ENCODE results near the gene DAAM1. TPM values are rescaled to one million over a fixed set of nuclear protein-coding genes. Genes with fewer than 3 reads are reported as not detected.

Gene DAAM1
- total RNA-seq, 1 experiment from 2014 or later: 11.5 TPM

- Histone ChIP-seq H3K4me1 (ENCODE audit: insufficient read depth, low read length, poor library complexity, severe bottlenecking) (peaks cover under 1% of the 10 kb centered on the region), H3K27me3 (replicated peaks; ENCODE audit: insufficient read depth, low read depth, low read length, poor library complexity) (no peaks in the 10 kb centered on the region), H3K36me3 (ENCODE audit: insufficient read depth, low read length, poor library complexity, severe bottlenecking) (no peaks in the 10 kb centered on the region), H3K27ac (ENCODE audit: low read depth, low read length, poor library complexity, severe bottlenecking) (no peak overlapping the region), H3K4me3 (ENCODE audit: low read depth, low read length, poor library complexity, severe bottlenecking) (no peak overlapping the region), H3K9me3 (ENCODE audit: low read depth, low read length, poor library complexity, severe bottlenecking) (no peaks in the 10 kb centered on the region)
- no peak for DNase-seq (ENCODE audit: low spot score)
- no peak for TF ChIP-seq EZH2 (IDR thresholded peaks at IDR 0.05; ENCODE audit: borderline replicate concordance, low read depth, low read length, poor library complexity, severe bottlenecking)
- TF ChIP-seq CTCF (conservative IDR thresholded peaks at IDR 0.05; ENCODE audit: low read depth, low read length): no peak
- CTCF ChIA-PET: no interaction called here
- intact Hi-C loops (cut with micrococcal nuclease; ENCODE audit: unreplicated experiment): no loop called here
- POLR2A ChIA-PET (ENCODE audit: low non-redundant PET): no interaction called here
- BruUV-seq (replicated peaks): no TSS peak
Observed at GRCh38 chr14:59283361-59283760, 94.9 kb downstream of the DAAM1 start.

- no peaks in the 10 kb centered on the region for H3K27me3 ChIP-seq (replicated peaks; ENCODE audit: insufficient read depth, low read depth, low read length, poor library complexity)
- no peaks in the 10 kb centered on the region for H3K36me3 ChIP-seq (ENCODE audit: insufficient read depth, low read length, poor library complexity, severe bottlenecking)
- H3K4me3 ChIP-seq (ENCODE audit: low read depth, low read length, poor library complexity, severe bottlenecking): no peak overlapping the region
- no peaks in the 10 kb centered on the region for H3K9me3 ChIP-seq (ENCODE audit: low read depth, low read length, poor library complexity, severe bottlenecking)
- H3K4me1 ChIP-seq (ENCODE audit: insufficient read depth, low read length, poor library complexity, severe bottlenecking): no peaks in the 10 kb centered on the region
- CTCF ChIA-PET: no interaction called here
- no peak for DNase-seq (ENCODE audit: low spot score)
- POLR2A ChIA-PET (ENCODE audit: low non-redundant PET): no interaction called here
- no TSS peak for BruUV-seq (replicated peaks)
- TF ChIP-seq EZH2 (IDR thresholded peaks at IDR 0.05; ENCODE audit: borderline replicate concordance, low read depth, low read length, poor library complexity, severe bottlenecking): no peak
- no peak for TF ChIP-seq CTCF (conservative IDR thresholded peaks at IDR 0.05; ENCODE audit: low read depth, low read length)
- intact Hi-C loops (cut with micrococcal nuclease; ENCODE audit: unreplicated experiment): no loop called here
- no peak overlapping the region for H3K27ac ChIP-seq (ENCODE audit: low read depth, low read length, poor library complexity, severe bottlenecking)
Observed at GRCh38 chr14:59284059-59284458, 95.6 kb downstream of the DAAM1 start.

GRCh38 chr14:59292028-59292427, 103.6 kb downstream of the DAAM1 start:
- no peak for DNase-seq (ENCODE audit: low spot score)
- BruUV-seq (replicated peaks): no TSS peak
- no peak overlapping the region for H3K27ac ChIP-seq (ENCODE audit: low read depth, low read length, poor library complexity, severe bottlenecking)
- no peaks in the 10 kb centered on the region for H3K4me1 ChIP-seq (ENCODE audit: insufficient read depth, low read length, poor library complexity, severe bottlenecking)
- intact Hi-C loops (cut with micrococcal nuclease; ENCODE audit: unreplicated experiment): no loop called here
- no peaks in the 10 kb centered on the region for H3K9me3 ChIP-seq (ENCODE audit: low read depth, low read length, poor library complexity, severe bottlenecking)
- POLR2A ChIA-PET (ENCODE audit: low non-redundant PET): no interaction called here
- H3K4me3 ChIP-seq (ENCODE audit: low read depth, low read length, poor library complexity, severe bottlenecking): no peak overlapping the region
- CTCF ChIA-PET: no interaction called here
- no peaks in the 10 kb centered on the region for H3K36me3 ChIP-seq (ENCODE audit: insufficient read depth, low read length, poor library complexity, severe bottlenecking)
- TF ChIP-seq EZH2 (IDR thresholded peaks at IDR 0.05; ENCODE audit: borderline replicate concordance, low read depth, low read length, poor library complexity, severe bottlenecking) (no peak), CTCF (conservative IDR thresholded peaks at IDR 0.05; ENCODE audit: low read depth, low read length) (no peak)
- H3K27me3 ChIP-seq (replicated peaks; ENCODE audit: insufficient read depth, low read depth, low read length, poor library complexity): no peaks in the 10 kb centered on the region
